GM19099 (cell line): ENCODE data around the gene LRSAM1.

ENCODE experiments used
- POLR2A ChIP-seq: IDR thresholded peaks from 3 replicates; pipeline ENCODE4 v1.6.1; 2011; ENCODE audit warnings: low read depth; ENCODE audit not compliant: insufficient read length; ENCODE audit errors: extremely low read depth

Gene LRSAM1

DNA sequence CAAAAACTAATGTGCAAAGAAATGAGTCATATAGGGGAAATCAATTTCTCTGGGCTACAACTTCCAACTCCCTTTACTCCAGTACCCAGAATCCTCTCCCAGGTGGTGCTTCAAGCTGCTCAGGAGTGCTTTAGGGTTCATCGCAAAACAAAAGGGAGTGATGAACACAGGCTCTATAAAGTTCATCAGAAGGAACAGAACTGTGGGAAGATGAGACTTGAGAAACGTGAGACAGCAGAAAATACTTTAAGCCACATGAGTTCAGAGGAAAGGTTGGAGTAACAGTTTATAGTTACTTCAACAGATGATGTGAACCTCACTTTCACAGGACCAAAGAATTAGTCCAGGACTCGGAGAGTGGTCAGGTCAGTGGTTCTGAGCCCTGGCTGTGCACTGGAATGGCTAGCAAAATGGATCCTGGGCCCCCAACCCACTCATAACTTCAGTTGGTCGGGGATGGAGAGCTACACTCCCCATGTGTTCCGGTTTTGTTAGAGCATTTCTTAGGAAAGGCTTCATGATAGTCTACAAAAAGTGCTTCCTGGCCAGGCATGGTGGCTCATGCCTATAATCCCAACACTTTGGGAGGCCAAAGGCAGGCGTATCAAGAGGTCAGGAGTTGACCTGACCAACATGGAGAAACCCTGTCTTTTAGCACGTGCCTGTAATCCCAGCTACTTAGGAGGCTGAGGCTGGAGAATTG is 4.4 kb upstream of the LRSAM1 start:
- TF ChIP-seq POLR2A, result peak; percentile 2

DNA sequence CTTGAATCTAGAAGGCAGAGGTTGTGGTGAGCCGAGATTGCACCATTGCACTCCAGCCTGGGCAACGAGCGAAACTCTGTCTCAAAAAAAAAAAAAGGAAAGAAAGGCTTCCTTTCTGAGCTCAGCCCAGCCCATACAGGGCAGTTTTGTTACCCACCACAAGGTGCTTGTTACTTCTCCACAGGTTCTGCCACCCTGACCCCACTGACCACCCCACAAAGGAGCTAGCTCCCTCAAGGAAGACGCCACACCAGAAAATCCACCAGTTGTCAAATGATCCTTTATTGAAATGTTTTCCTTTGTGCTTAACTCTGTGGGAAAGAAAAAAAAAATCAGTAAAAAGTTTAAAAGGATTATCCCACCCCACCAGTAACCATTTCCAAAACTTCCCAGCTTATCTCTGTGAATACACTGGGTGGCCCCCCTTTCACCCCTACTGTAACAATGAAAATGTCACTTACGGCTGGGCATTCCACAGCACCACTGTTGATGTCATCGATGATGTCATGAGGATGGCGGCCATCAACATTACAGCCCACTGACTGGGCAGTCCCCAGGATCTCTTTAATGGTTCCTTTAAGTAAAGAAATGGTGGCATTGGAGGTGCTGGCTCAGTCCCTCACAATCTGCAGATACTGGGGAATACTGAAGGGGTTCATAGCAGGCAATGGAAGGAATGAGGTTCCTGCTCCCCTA is 3.7 kb upstream of the LRSAM1 start:
- TF ChIP-seq POLR2A, result no peak

DNA sequence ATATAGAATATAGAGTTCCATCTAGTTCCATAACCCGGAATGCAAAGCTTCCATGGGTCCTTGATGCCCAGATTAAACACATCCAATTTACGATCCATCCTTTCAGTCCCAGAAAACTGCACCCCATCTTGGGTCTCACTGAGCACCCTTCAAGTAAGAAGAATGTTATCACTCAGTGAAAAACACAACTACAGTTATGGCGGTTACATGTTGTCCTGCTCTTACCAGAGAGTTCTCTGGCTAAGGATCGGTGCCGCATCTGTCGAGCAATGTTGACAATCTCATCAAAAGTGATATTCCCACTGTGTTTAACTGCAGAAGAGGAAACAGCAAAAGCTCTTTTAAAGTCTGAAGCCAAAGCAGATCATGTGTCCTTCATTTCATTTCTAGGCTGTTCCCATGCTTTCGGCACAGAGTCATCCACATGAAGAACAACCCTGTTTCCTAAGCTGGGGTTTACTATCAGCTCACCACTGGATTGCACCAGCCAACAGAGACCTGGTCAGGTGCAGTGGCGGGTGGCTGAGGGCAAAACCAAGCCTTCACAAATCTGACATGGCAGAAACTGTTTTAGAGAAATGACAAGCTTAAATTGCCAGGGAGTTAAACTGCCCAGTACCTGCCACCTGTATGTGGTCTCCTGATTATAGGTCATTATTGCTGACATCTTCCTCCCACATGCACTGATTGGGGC is 3.1 kb upstream of the LRSAM1 start:
- TF ChIP-seq POLR2A, result peak; percentile 8

DNA sequence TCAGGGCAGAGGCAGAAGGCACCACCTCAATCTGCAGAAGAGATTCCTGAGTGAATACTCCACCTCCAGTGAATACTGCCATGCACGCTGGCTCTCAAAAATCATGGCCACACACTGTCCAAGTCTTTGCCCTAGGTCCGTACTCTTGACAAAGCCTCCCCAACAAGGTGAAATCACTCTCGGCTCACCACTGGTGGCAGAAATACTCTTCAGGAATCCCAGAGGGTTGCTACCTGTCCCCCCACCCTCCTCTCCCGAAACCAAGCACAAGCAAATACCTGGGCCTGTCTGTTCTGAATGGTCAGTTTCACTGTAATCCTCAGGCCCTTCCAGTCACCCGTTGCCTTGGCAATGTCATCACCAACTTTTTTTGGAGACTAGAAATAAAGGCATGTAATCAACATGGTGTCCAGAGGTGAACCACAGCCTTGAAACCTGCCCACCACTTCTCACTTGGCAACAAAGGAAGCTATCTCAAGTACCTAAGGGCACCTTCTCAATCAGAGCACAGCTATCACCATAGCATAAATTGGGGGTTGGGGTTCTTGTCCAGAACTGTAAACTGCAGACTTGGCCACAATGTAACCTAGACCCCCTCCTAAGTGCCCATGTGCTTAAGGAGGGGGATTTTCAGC is 1.9 kb upstream of the LRSAM1 start:
- TF ChIP-seq POLR2A, result no peak

DNA sequence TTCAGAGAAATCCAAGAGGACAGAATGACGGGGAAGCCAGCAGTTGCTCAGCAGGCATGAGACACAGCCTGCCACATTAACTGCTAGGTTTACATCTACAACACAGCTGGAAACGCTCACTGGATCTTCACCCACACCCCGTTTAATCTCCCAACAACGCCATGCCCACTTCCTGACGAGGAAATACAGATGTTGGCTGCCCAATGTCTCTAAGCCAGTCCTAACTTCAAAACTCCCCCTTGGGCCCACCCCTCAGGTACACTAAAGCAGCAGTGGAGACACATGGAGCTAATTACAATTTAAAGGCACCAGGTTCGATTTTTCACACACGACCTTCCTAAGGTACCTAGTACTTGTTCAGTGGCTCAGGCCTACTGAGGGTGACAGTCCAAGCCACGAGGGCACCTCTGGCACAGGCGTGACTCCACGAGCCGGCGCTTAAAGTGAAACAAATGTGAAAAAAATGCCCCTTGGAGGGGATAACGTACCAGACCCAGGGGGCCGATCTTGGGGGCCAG is 1.0 kb upstream of the LRSAM1 start:
- TF ChIP-seq POLR2A, result no peak

DNA sequence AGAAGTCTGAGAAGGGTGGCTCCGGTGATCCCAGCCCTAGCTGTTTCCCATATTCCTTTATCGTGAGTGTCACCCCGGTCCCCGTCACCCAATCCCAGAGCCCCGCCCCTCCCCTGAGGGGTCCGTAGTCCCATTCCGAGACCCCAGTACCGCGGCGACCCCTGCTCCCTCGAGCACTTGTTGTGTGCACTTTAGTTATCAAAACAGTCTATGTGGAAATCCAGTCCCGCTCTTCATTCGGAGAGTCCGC is 223 bp downstream of the LRSAM1 start:
- no peak for TF ChIP-seq POLR2A

DNA sequence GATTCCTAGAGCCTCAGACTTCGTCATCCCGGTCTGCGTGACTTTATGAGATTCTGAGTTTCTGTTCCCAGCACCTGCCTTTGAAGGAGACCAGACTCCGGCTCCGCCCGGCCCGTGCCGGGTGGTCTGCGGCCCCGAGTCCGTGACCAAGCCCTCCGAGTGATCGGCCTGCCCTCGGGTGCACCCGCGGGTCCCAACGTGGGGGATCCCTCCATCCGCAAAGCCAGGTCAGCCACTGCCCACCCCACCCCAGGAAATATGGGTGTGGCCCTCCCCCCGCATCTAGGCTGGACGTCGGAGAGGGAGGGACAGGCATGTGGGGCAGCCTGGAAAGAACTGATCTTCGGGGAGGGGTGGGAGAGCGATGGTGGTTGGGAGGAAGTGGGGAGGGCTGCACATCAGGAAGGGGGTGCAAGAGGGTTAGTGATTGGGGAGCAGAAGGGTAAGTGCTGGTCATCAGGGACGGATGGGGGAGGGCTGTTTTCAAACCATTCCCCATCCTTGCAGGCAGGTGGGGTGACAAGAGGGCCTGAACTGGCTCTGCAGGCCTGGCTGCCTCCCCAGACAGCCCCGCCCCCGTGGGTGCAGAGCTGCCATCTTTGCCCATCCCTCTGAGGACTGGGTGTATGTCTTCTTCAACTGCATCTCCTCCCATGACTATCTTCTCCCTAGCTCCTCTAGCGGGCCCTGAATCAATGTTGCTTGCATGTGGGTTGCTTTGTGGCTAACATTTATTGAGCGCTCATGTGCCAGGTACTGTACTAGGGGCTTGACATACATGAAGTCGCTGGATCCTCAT is 747 bp downstream of the LRSAM1 start:
- TF ChIP-seq POLR2A, result no peak

DNA sequence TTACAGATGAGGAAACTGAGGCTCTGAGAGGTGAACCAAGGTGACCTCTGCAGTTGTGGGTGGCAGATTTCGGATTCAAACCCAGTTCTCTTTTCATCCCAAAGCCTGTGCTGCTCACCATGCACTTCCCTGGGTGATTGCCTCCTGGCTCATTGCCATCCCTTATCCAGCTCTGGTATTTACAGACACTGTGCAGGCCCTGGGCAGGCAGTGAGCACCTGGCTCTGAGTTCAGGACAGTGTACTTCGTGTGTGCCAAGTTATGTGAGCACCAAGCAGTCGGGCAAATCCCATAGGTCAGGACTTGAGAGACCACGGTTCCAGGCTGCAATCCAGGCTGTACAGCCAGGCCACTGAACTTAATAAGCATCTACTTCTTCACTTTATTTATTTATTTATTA is 1.4 kb downstream of the LRSAM1 start:
- no peak for TF ChIP-seq POLR2A

DNA sequence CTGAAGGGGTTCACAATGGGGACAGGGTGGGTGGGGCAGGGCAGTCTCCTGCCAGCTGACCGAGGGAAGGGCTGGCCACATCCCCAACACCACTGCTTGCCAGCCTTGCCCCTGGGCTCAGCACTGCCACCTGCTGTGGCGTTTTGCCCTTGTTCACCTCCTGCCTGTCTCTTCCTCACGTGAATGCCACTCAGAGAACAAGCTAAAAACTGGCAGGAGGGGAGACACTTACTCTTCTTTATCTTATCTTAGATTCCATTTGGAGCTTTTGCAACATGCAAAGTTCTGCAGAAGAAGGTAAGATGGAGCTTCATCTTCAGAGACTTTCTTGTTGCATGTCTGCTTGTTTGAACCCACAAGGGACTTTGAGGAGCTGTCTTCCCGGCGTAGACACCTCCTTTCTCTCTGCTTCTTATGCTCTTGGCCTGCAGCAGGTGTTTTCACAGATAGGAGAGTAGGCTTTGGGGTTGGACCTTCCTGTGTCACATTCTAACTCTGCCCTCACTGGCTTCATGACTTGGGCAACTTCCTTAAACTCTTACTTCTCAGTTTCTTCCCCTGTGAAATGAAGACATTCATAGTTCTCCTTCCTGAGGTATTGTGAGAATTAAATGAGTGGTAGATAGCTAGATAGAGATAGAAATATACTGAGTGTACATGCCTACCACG is 4.1 kb downstream of the LRSAM1 start:
- no peak for TF ChIP-seq POLR2A

DNA sequence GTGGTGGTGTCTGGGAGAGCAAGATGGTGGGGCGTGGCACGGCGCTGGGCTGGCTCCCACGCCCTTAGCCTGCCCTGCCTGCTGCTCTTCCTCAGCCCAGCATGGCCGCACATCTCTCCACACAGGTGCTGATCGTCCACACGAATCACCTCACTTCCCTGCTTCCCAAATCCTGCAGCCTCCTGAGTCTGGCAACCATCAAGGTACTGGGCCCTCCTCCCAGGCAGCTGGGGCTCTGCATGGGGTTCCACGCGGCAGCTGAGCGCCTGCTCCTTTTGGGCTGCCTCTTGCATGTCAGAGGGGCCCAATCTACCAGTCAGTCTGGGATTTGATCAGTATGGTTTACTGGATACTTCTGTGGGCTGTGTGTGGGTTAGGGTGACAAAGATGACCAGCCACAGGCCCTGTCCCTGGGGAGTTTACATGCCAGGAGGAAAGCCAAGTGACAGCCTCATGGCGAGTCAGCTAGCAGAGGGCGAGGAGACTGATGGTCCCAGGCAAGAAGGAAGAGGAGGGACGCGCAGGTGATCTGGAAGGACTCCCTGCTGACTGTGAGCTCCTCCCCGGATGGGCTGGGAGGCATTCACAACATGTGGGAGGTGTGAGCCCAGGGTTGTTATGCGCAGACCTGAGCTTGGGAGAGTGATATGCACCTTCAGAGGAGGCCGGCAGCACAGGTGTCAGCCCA is 6.0 kb downstream of the LRSAM1 start:
- TF ChIP-seq POLR2A, result no peak

DNA sequence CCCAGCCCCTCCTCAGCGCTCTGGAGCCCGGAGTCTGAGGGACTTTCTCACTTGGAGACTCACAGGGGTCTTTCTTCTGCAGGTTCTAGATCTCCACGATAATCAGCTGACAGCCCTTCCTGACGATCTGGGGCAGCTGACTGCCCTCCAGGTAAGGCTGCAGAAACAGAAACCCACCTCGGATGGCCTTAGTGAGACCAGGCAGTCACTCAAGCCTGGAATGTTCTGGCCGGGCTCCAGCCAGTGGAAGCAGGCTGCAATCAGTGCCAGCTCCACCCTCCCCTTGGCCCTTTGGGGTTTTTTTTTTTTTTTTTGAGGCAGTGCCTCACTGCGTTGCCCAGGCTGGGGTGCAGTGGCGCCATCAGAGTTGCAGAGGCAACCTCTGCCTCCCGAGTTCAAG is 7.6 kb downstream of the LRSAM1 start:
- TF ChIP-seq POLR2A, result no peak

DNA sequence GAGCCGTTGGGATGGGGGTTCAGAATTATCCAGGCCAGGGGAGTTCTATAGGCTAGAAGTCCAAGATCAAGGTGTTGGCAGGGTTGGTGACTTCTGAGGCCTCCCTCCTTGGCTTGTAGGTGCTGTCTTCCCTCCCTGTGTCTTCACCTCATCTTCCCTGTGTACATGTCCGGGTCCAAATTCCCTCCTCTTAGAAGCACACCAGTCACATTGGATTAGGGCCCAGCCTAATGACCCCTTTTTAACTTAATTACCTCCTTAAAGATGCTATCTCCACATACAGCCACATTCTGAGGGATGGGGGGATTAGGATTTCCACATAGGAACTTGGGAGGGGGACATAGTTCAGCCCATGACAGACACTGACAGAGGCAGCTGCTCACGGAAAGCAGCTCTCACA is 12.1 kb downstream of the LRSAM1 start:
- no peak for TF ChIP-seq POLR2A

DNA sequence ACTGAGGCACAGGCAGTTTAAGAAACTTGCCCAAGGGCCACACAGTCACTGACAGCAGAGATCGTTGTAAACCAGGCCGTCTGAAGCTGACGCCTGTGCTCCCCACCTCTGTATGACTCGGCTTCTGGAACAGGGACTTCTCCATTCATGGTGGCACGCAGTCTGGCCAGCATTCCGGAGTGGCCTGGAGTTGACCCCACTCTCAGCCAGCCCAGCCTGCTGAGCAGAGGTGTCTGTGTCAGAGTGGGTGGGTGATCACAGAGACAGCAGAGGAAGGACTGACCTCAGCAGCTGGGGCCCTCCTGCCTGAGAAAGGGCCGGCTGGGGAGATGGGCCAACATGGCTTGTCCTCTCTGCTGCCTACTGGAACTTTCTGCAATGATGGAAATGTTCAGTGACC is 12.6 kb downstream of the LRSAM1 start:
- no peak for TF ChIP-seq POLR2A

DNA sequence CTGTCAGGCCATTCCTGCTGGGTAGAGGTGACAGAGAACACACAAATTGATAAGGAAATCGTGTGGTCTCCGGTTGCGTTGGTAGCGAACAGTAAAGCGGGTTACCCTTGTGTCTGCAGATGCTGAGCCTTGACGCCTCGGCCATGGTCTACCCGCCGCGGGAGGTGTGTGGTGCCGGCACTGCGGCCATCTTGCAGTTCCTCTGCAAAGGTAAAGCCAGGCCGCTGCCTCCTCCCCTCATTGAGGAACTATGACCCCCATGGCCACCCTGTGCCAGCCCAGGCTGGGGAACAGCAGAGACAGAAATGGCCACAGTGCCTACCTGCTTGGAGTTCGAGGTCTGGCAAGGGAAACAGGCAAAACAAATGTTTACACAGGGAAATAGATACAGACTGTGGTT is 16.3 kb downstream of the LRSAM1 start:
- TF ChIP-seq POLR2A, result no peak

DNA sequence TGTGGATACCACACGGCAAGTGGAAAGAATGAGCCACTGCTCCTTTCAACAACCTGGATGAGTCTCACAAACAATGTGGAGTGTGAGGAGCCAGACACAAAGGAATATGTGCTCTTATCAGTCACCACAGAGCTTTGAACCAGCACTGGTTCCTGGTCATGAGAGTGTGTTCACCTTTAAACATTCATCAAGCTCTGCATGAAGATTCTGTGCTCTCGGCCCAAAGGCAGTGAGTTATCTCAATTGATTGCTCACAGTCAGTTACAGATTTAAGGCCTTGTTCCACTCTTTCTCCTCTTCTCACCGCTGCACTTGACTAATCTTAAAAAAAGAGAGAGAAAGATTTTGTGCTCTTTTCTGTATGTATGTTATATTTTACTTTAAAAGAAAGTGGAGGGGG is 19.4 kb downstream of the LRSAM1 start:
- TF ChIP-seq POLR2A, result no peak

DNA sequence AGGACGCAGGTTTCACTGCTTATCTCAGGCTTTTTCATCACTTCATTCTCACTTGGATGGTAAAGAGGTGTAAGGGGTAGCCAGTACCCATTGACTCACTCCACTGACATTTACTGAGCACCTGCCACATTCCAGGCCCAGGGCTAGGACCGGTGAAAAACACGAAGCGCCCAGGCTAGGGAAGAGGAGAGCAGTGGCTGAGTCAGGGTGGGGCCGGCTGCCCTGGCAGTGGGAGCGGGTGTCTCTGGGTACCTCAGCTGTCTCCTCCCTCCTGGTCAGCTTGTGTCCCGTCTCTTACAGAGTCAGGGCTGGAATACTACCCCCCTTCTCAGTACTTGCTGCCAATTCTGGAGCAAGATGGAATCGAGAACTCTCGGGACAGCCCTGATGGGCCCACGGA is 22.2 kb downstream of the LRSAM1 start:
- no peak for TF ChIP-seq POLR2A
